ENCODE data around the gene BTD. TPM values are rescaled to one million over a fixed set of nuclear protein-coding genes. Genes with fewer than 3 reads are reported as not detected.
A peak's percentile ranks its signal among the peaks of the same experiment; 100 is the strongest.

The BTD gene
- 1 to 10 TPM; 3.8 to 4.0 TPM for total RNA-seq

GRCh38 chr3:15601399-15602145, at the start of gene BTD, which contains the start of gene HACL1:
TSS of gene BTD (plus strand) at chr3:15601745. CDS start at chr3:15635440, 33,695 bp downstream.
TSS of gene HACL1 (minus strand) at chr3:15601569. CDS start at chr3:15601463, 106 bp downstream.
- H3K36me3 Mint-ChIP-seq (ENCODE audit: low read depth): peaks cover 28% of the 10 kb centered on the region
- CTCF ChIA-PET: interaction anchor here (1.2 to 1.8 kb wide), 3 partner anchors 9 to 11 kb away, joined by 3 to 5 read pairs (median 4); no protein-coding TSS in a partner anchor

GRCh38 chr3:15551902-15552301, 49.6 kb upstream of the BTD start:
- Mint-ChIP-seq H3K9me3 (peaks cover 4% of the 10 kb centered on the region), H3K27ac (no peak overlapping the region), H3K4me1 (ENCODE audit: low read depth) (peaks cover 9% of the 10 kb centered on the region), H3K4me3 (no peak overlapping the region), H3K27me3 (no peaks in the 10 kb centered on the region), H3K36me3 (ENCODE audit: low read depth) (no peaks in the 10 kb centered on the region)
- ATAC-seq (no peak), DNase-seq (no peak)
- POLR2A ChIA-PET: interaction anchor here (0.5 kb wide), 1 partner anchor 16 kb away, joined by 3 read pairs; no protein-coding TSS in a partner anchor
- CTCF ChIA-PET: no interaction called here
- intact Hi-C loops (cut with micrococcal nuclease): no loop called here
- TF ChIP-seq CTCF (IDR thresholded peaks at IDR 0.05): no peak

More at GRCh38 chr3:15601399-15602145, at the start of gene BTD, which contains the start of gene HACL1:
- Mint-ChIP-seq H3K4me3 (peak within 1 kb of the TSS; percentile 100), H3K27ac (peak within 1 kb of the TSS; percentile 93), H3K9me3 (peaks cover 9% of the 10 kb centered on the region), H3K4me1 (ENCODE audit: low read depth) (peaks cover 36% of the 10 kb centered on the region), H3K27me3 (no peaks in the 10 kb centered on the region)
- peak; percentile 99 for DNase-seq
- POLR2A ChIA-PET: interaction anchor here (0.9 to 1.3 kb wide), 7 partner anchors 9 to 424 kb away, joined by 3 to 5 read pairs (median 3); no protein-coding TSS in a partner anchor
- TF ChIP-seq CTCF (IDR thresholded peaks at IDR 0.05): no peak
- peak; percentile 92 for ATAC-seq
- intact Hi-C loops (cut with micrococcal nuclease): no loop called here

GRCh38 chr3:15553749-15554148, 47.8 kb upstream of the BTD start:
- no peak for TF ChIP-seq CTCF (IDR thresholded peaks at IDR 0.05)
- no peak overlapping the region for H3K4me3 Mint-ChIP-seq
- no peaks in the 10 kb centered on the region for H3K36me3 Mint-ChIP-seq (ENCODE audit: low read depth)
- DNase-seq (no peak), ATAC-seq (no peak)
- ChIA-PET CTCF (no interaction called here), POLR2A (no interaction called here)
- H3K9me3 Mint-ChIP-seq: no peaks in the 10 kb centered on the region
- H3K27ac Mint-ChIP-seq: no peak overlapping the region
- no peaks in the 10 kb centered on the region for H3K27me3 Mint-ChIP-seq
- intact Hi-C loops (cut with micrococcal nuclease): no loop called here
- peaks cover 17% of the 10 kb centered on the region for H3K4me1 Mint-ChIP-seq (ENCODE audit: low read depth)

DNA sequence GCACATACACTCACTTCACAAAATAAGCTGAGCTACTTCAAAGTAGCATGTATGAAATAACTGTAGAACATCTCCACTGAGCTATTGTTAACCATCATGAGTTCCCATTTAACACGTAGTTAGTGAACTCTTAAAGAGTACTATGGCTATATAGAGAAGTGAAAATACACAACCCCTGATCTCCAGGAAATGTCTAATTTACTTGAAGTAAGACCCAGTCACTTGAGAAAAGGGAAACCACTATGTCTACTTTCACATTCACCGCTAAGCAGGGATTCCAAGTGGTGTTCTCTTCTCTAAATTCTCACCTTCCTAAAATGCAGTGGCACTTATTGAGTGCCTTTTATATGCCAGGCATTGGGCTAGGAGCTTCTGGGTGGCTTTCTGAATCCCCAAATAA, 45.0 kb upstream of the BTD start:
- CTCF ChIA-PET: interaction anchor here (0.6 to 3.4 kb wide), 30 partner anchors 9 to 447 kb away, joined by 3 to 22 read pairs (median 4); partner anchors contain the start of genes CAPN7, EAF1 and METTL6
- Mint-ChIP-seq H3K27ac (peak overlapping the region; percentile 67), H3K27me3 (no peaks in the 10 kb centered on the region), H3K4me1 (ENCODE audit: low read depth) (peaks cover 17% of the 10 kb centered on the region), H3K4me3 (no peak overlapping the region), H3K36me3 (ENCODE audit: low read depth) (peaks cover 1% of the 10 kb centered on the region), H3K9me3 (no peaks in the 10 kb centered on the region)
- ATAC-seq (peak; percentile 57), DNase-seq (no peak)
- intact Hi-C loops (cut with micrococcal nuclease): loop anchor here (5.0 kb wide), 3 partner anchors 59 to 284 kb away; partner anchors contain the start of genes EAF1 and METTL6
- POLR2A ChIA-PET: interaction anchor here (0.7 to 1.6 kb wide), 3 partner anchors 21 to 129 kb away, joined by 3 to 4 read pairs (median 3); no protein-coding TSS in a partner anchor
- no peak for TF ChIP-seq CTCF (IDR thresholded peaks at IDR 0.05)

All from activated CD8-positive, alpha-beta T cell treated with anti-CD3 and anti-CD28 coated beads for 36 hours (primary cell).